HG02884 (cell line): Measurements from ENCODE around the gene SUCLG2.

Experiments
- ATAC-seq: cut with Tn5 transposase; IDR thresholded peaks from one replicate; pipeline ENCODE4 v1.9.1; 2021; ENCODE audit warnings: mild to moderate bottlenecking, moderate library complexity; ENCODE audit not compliant: unreplicated experiment

The SUCLG2 gene

GRCh38 chr3:67401921-67402320 lies 252.5 kb downstream of the SUCLG2 start:
- no peak for ATAC-seq

DNA sequence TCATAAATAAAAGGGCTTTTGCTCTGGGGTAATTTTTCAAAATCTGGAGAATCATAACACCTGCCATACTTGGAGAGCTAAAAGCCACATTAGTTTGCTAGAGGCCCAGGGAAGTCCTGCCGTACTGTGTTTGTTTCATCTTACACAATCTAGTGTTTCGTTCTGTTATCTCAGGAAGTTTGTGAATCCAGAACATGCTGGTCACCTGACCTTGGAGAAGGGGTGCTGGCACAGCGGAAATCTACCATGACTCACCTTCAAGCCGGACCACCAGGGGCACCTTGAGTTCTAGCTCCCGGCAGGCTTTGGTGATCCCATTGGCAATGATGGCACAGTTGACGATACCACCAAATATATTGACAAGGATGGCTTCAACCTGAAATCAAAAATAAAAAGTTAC lies 253.9 kb downstream of the SUCLG2 start:
- no peak for ATAC-seq

GRCh38 chr3:67389176-67389575 lies 265.2 kb downstream of the SUCLG2 start:
- peak; percentile 82 for ATAC-seq

DNA sequence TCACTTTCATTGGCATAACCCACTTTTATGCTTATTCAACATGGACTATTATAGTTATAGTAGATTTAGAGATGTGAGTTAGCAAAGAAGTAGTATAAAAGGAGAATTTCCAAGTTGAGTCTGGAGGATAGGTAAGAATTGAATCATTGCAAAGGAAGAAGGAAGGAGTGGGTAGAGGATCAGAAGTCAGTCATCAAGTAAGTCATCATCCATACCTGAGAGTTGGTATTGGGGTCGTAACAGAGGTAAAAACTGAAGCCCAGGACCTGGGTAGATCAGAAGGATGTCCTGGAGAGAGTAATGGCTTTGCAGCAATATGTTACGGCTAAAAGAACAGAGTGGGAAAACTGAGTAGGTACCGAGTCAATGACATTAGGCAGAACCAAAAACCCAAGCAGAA lies 265.7 kb downstream of the SUCLG2 start:
- ATAC-seq = peak; percentile 3

- ATAC-seq = no peak
These were observed 268.0 kb downstream of the SUCLG2 start for GRCh38 chr3:67386451-67386850.

DNA sequence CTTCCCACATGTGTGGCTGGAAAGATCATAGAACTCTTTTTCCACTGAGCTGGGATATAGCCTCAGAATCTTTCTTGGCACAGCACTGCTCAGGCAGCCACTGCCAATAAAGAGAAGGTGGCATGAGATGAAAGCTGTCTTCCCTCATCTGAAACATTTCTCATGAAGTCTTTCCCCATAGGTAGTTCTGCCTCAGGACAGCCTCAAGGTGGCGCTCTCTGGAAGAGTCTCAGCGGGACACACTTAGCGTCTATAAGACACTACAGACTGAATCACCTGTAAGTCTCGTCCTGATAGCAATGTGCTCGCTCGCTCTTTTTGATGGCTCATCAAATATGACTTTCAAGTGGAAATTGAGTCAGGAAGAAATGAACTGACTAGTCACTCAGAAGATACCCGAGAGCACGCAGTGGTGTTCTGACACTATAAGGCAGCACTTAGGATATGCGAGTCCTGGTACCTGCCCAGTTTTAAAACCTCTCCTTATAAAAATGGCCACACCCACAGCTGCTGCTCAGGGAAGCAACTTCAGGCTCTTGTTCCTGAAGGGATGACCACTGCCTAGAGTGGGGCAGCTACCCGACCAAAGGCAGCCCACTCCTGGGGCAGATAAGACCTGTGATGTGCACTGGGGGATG lies 269.5 kb downstream of the SUCLG2 start:
- ATAC-seq = no peak

DNA sequence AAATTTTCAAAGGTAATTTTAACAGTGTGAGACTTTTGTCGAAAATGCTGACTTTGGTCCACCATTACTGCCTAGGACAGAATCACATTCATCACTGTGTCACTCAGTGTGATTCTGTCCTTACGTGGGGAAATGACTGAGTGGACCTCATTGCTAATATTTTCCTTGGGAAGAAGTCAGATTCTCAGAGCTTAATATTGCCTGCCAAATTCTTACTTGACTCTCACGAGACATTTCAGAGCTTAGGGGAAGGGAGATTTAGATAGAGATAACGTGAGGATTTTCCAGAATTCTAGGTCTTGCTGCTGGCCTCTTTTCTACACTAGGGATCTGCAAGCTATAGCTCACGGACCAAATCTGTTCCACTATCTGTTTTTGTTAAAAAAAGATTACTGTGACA lies 270.4 kb downstream of the SUCLG2 start:
- no peak for ATAC-seq

DNA sequence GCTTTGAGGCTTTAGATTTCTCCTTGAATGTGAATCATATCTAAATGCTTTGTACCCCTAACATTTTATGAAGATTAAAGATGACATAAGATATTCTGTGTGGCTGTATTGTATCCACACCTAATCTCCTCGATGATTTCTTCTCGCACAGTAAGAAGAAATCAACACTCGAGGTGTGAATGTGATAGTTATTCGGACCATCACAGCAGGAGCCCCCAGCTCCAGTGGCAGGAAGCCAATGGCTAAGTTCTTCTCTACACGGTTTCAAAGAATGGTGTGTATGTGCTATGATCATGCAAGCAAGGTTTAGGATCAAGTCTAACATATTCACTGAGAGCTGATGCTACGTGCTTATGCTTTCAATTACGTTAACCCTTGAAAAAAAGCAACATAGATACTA lies 271.0 kb downstream of the SUCLG2 start:
- ATAC-seq = no peak

DNA sequence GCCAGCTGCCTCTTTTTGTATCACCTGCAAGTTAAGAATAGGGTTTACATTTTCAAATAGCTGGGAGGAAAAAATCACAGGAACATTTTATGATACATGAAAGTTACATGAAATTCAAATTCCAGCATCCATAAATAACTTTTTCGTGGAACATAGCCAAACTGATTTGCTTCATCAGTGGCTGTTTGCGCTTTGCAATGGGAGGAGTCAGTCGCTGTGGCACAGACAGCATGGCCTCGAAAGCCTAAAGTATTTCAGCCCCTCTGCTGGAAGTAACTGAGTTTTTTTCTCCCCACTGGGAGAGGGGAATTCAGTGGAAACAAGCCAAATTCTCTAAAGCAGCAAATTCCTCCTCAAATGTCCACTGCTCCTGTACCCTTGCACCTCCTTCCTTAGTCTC lies 271.9 kb downstream of the SUCLG2 start:
- ATAC-seq = no peak

DNA sequence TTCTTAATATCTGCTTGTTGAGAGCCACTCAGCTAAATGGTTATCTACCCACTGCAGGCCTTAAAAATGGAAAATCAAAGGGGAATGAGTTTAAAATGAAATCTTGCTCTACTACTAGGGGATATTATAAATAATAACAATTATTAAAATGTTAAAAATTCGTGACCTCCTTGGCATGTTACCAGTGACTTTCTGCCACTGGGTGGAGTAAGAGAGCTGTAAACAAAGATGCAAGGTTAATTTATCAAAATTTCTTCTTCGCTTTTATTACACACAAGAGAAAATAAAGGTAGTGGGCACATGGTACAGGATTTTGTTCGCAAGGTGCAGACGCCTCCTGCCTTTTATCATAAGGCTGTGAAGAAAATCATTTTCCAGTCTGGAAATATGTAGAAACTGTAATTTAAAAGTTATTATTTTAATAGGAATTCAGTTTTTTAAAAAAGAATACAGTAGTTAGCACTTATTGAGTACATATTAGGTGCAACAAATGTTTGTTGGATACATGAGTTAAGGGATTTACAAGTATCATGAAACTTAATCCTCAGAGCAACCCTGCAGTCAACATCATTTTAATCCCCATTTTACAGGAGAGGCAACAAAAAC lies 272.6 kb downstream of the SUCLG2 start:
- ATAC-seq = no peak

DNA sequence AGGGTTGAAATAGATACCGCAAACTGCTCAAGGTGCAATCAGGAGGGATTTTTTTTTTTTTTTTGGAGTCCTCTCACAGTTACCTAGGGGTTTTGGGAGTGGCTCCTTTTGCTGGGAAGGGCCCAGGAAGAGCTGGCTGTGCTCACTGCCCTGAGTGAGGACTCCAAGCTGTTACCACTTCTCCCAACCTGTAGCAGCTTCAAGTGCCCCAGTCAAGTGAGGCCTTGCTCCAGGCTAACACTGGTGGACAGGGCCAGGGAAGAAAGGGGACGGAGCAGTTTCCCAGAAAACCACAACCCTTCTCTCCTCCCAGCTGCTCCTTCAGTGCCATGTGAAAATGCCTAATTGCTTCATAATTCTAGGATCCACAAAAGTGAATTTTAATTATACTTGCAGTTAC lies 274.3 kb downstream of the SUCLG2 start:
- no peak for ATAC-seq

GRCh38 chr3:67377299-67377698 lies 277.1 kb downstream of the SUCLG2 start:
- no peak for ATAC-seq

- ATAC-seq = no peak
These were observed 278.0 kb downstream of the SUCLG2 start for GRCh38 chr3:67376416-67376815.

GRCh38 chr3:67375976-67376375 lies 278.4 kb downstream of the SUCLG2 start:
- no peak for ATAC-seq

DNA sequence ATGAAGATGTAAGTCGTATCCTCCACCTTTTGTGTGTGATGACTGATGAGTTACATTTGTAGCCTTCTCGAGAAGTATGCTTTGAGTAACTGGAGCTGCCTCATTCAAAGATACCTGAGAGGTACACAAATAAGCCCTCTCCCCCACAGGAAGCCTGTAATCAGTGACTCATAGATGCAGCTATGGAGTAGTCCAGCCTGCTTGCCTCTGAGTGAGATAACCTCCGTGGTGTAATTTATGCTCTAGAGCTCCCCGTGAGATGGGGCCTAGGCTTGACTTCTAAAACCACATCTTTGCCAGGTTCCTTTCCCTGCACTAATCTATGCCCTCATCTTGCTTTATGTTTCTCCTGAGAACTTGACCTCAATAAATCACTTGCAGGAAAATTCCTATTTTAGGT lies 291.7 kb downstream of the SUCLG2 start:
- no peak for ATAC-seq

- no peak for ATAC-seq
These were observed 292.6 kb downstream of the SUCLG2 start for GRCh38 chr3:67361770-67362169.

DNA sequence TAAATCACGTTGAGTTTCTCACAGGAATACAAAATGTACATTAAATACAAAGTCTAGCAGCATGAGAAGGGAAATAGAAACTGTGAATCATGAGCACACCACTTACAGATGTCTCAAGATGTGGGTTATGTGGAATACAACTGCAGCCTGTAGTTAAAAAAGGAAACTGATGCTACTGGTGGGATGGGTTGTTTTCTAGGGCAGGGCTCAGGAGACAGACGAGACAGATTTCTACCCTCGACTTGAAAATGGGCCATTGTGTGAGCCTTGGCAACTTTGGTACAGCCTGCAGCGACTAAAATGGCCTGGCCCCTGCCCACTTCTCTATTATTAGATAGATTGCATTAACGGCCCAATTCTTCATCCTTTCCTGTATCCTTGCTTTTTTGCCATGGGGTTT lies 293.1 kb downstream of the SUCLG2 start:
- no peak for ATAC-seq

- peak; percentile 75 for ATAC-seq
These were observed 296.6 kb downstream of the SUCLG2 start for GRCh38 chr3:67357610-67358458.

DNA sequence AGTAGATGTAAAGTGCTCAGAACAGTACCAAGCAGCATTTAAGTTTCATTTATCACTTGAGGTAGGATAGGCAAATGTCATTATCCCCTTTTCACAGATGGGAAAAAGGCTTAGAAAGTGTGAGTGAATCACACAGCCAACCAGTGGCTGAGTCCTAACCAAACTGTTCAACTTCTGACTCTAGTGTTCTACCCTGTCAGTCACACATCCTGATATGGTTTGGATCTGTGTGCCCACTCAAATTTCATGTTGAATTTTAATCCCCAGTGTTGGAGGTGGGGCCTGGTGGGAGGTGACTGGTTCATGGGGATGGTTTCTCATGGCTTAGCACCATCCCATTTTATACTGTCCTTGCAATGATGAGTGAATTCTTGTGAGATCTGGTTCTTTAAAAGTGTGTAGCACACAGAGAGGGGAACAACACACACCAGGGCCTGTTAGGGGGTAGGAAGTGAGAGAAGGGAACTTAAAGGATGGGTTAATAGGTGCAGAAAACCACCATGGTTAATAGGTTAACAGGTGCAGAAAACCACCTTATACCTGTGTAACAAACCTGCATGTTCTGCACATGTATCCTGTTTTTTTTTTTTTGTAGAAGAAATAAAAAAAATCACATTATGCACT lies 304.7 kb downstream of the SUCLG2 start:
- ATAC-seq = peak; percentile 98

DNA sequence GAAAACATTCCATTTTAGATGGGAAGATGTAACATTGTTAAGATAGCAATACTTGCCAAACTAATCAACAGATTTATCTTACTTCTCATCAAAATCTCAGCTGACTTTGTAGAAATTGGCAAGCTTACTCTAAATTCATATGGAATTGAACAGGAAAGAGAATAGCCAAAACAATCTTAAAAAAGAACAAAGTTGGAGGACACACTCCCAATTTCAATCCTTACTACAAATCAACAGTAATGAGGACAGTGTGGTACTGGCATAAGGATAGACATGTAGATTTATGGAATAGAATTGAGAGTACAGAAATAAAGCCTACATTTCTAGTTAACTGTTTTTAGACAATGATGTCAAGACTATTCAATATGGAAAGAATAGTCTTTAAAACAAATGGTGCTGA lies 308.3 kb downstream of the SUCLG2 start:
- ATAC-seq = no peak

DNA sequence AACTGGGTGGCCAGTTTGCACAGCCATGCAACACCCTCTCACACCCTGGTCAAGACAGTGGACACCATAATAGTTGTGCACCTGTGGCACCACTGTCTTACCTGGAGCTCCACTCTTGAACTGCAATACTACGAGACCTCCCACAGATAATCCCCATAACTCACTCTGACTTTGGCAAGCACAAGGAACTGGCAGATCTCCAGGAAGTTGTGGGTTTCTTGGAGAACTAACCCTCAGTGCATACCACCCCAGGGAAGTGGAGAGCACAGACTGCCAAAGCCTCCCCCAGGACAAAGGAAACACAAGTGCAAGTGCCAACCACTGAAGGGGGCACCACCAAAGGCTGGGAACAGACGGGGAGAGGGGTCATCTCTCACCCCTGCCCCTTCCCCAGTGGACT lies 318.6 kb downstream of the SUCLG2 start:
- no peak for ATAC-seq

GRCh38 chr3:67334588-67334987 lies 319.8 kb downstream of the SUCLG2 start:
- no peak for ATAC-seq
